22Rv1 (cell line): ENCODE measurements around the gene ICA1.

Experiments used
- ZFX ChIP-seq: fragments of 450-650 bp; IDR thresholded peaks from 2 replicates; pipeline ENCODE4 v1.6.1; 2017; ENCODE audit warnings: antibody characterized with exemption, borderline replicate concordance
- TF ChIP-seq, protein P1 (sequence below): fragments of 450-650 bp; IDR thresholded peaks from 2 replicates; pipeline ENCODE4 v1.5.1; 2017; ENCODE audit warnings: mild to moderate bottlenecking

DNA sequence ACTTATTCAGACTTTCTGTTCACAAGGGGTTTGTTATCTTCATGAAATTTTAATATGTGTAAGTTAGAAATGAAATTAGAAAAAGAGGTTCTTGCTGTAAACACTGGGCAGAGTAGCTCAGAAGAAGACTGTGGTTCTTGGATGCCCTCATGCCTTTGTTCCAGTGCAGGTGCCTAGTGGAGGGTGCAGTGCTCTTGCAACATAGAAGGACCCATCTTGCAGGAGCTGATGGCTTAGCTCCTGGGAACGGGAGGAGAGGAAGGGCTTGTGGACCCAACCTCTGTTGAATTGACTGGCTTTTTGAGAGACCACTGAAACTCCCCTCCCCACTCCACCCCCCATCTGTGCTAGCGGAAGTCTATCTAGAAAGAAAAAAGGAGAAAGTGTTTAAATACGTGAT lies 176.5 kb downstream of the ICA1 start:
- TF ChIP-seq, protein P1, sequence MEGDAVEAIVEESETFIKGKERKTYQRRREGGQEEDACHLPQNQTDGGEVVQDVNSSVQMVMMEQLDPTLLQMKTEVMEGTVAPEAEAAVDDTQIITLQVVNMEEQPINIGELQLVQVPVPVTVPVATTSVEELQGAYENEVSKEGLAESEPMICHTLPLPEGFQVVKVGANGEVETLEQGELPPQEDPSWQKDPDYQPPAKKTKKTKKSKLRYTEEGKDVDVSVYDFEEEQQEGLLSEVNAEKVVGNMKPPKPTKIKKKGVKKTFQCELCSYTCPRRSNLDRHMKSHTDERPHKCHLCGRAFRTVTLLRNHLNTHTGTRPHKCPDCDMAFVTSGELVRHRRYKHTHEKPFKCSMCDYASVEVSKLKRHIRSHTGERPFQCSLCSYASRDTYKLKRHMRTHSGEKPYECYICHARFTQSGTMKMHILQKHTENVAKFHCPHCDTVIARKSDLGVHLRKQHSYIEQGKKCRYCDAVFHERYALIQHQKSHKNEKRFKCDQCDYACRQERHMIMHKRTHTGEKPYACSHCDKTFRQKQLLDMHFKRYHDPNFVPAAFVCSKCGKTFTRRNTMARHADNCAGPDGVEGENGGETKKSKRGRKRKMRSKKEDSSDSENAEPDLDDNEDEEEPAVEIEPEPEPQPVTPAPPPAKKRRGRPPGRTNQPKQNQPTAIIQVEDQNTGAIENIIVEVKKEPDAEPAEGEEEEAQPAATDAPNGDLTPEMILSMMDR: no peak
- no peak for TF ChIP-seq ZFX
